Caki2 (cell line): ENCODE measurements around the gene COMP. TPM values are rescaled to one million over a fixed set of nuclear protein-coding genes. Genes with fewer than 3 reads are reported as not detected.

ENCODE experiments used
- DNase-seq: peaks from one replicate; pipeline ENCODE4 v3.0.0-alpha.2; 2015; ENCODE audit warnings: low read depth
- in situ Hi-C: cut with HindIII; loops from 2 replicates; pipeline ENCODE4 v1.10.0; 2016; ENCODE audit warnings: low sequenced_read_pairs, low pct_unique_long_range_greater_than_20kb, mixed read lengths
- total RNA-seq: library from RNA; depleted of rRNA; stranded (reverse); fragments of >200 nt; shearing (Covaris generic); gene quantifications from 2 replicates; pipeline ENCODE4 v1.2.3, GENCODE V29; 2014; ENCODE audit warnings: low replicate concordance

Gene COMP
- total RNA-seq, 1 experiment from 2014 or later = not detected

GRCh38 chr19:18760440-18761383 lies 30.4 kb downstream of the COMP start:
- in situ Hi-C loops = no loop called here
- no peak for DNase-seq

GRCh38 chr19:18759995-18760426 lies 31.1 kb downstream of the COMP start:
- in situ Hi-C loops = no loop called here
- DNase-seq = no peak

GRCh38 chr19:18759304-18759994 lies 31.7 kb downstream of the COMP start:
- no peak for DNase-seq
- in situ Hi-C loops = no loop called here

GRCh38 chr19:18756896-18757295 lies 34.2 kb downstream of the COMP start:
- in situ Hi-C loops = no loop called here
- DNase-seq = no peak

- in situ Hi-C loops = no loop called here
- no peak for DNase-seq
Measured at GRCh38 chr19:18754501-18754900, 36.6 kb downstream of the COMP start.

DNA sequence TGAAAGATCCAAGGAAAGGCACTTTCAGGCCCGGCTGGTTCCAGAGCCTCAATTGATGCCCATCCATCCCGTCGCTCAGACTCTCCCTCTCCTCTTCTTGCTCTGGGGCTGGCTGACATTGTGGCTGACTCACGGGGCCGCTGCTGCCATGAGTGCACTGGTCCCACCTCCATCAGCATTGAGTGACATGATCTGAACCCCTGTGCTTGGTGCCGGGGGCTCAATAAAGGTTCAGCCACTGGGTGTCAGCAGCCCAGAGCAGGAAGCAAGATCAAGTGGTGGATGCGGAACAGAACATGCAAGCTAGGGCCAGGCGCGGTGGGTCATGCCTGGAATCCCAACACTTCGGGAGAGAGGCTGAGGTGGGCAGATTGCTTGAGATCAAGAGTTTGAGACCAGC lies 39.5 kb downstream of the COMP start:
- no peak for DNase-seq
- in situ Hi-C loops = no loop called here

DNA sequence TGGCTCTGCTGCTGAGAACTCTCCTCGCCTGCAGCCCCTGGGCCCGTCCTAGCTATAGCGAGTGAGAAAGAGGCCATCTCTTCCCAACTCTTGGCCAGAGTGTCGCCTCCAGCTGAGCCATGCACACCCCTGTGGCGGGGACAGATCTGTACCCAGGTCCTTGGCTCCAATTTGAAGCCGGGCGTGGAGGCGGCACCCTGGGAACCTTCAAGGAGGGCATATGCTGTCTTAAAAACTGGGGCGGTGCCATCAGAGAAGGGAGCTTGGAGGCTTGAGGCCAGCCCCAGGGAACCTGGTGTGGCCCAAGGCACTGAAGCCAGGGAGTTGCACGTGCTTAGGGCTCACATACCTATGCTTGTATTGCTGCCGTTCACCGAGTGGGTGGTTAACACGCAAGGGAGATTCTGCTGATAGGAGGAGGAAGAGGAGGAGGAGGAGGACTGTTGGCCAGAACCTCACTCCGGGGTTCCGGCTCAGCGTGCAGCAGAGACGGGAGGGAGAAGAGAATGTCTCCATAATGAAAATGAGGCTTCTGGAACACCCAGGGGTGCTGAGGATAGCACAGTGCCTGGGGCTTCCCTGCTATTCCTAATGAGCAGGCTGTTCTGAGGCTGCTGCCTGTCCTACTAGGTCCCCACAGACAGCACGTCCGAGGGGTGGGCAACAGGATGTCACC lies 40.7 kb downstream of the COMP start:
- in situ Hi-C loops = no loop called here
- DNase-seq = no peak

DNA sequence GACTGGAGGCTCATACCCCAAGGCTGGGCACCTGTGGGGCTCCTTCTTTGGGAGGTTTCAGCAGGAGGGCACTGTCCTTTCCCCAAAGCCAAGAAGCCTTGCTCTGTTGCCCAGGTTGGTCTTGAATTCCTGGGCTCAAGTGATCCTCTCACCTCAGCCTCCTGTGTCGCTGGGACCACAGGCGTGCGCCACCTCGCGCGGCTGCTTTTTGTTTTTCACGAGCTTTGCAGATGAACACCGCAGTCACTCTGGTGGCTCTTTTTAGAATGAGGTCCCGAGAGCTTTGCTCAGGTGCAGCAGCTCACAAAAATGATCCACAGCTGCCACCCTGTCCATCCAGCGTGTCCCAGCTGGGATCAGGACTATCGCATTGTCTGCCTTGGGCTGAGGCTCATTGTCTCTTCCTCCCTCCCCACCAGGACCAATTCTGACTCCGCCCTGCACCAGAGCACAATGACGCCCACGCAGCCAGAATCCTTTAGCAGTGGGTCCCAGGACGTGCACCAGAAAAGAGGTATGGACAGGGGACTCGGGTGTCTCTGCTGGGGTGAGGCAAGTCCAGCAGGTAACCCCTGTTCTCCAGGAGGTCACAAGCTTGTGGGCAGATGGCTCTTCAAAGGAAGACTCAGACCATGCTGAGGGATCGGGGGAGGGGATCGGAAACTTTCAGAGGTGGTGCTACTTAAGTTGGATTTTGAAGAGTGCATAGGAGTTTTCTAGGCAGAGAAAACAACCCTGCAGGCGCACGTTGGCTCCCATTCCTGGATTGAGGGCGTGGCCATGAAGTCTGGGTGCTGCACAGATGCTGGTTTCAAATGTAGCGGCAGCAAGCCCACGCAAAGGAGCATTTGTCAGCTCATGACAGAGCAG lies 41.5 kb downstream of the COMP start:
- no peak for DNase-seq
- in situ Hi-C loops = no loop called here

- in situ Hi-C loops = no loop called here
- no peak for DNase-seq
Measured at GRCh38 chr19:18746401-18747325, 44.4 kb downstream of the COMP start.

DNA sequence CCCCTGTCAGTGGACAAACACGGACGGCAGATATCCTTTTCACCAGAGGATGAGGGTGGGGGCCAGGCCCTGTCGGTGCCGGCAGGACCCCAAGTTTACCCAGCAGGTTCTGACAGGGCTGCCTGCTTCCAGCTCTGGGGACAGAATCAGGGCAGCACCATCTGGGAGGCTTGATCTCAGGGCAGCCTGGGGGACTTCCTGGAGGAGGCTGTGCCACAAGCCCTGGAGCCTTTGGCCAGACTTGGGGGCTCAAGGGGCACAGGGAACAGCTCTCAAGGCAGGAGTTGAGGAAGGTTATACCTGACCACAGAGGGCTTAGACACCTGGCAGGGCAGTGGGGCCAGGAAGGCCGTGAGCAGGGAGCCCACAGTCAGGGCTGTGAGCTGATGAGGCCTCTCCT lies 45.2 kb downstream of the COMP start:
- no peak for DNase-seq
- in situ Hi-C loops = no loop called here

GRCh38 chr19:18745012-18745735 lies 45.9 kb downstream of the COMP start:
- in situ Hi-C loops = no loop called here
- no peak for DNase-seq

DNA sequence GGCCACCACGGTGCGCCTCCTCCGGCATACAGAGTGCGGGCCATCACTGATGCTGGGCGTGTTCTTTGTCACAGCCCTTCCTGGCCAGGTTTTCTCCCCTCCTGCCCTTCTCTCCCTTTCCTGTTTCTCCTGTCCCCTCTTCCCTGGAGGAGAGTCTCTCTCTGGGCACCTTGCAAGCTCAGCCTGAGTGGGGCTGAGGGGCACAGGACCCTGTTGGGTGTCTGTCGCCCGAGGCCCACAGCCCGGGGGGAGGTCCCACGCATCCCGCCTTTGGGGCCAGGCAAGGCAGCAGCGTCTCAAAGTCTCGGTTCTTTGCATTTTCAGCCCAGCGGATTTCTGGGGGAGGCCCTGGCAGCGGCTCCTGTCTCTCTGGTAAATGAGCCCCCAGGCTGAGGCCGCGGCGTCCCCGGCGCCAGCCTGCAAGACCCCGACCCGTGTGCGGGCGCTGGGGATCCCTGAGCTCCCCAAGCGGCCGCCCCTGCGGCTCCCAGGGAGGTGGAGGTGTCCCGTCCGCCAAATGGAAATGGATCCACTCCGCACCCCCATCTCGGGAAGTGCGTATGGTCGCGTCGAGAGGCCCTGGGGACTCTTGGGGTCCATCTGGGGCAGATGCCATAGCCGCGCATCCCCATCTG lies 47.2 kb downstream of the COMP start:
- DNase-seq = no peak
- in situ Hi-C loops = no loop called here

- in situ Hi-C loops = no loop called here
- no peak for DNase-seq
Measured at GRCh38 chr19:18742838-18743783, 48.0 kb downstream of the COMP start.

DNA sequence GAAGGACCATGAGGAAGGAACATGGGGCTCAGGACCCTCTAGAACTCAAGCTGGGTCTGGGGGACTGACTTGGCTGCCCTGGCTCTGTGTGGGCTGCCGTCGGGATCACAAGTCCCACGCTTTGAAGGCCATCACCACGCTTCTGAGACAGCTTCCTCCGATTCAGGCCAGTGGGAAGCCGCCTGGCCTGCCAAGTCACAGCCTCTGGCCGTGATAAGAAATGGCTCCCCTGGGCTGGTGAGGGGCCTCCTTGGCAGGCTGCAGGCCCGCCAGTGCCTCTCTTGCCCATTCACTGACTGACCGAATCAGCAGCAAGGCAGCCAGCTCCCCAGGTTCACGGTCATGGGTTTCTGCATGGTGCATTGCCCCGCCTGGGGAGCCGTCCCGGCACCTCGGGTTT lies 48.8 kb downstream of the COMP start:
- in situ Hi-C loops = no loop called here
- no peak for DNase-seq
